ENCODE data around the gene IQSEC1. TPM values are rescaled to one million over a fixed set of nuclear protein-coding genes. Genes with fewer than 3 reads are reported as not detected.

IQSEC1 gene
- total and polyA plus RNA-seq, 9 of the 15 experiments (the other 6 are each of a cell fraction or from before 2014, with no cell fraction given) = 0.56 to 39.0 (median 6.8) TPM

GRCh38 chr3:12940854-12941253, 132.4 kb downstream of the IQSEC1 start:
- H3K9me3 ChIP-seq (replicated peaks; ENCODE audit: control insufficient read depth, insufficient read depth, low read depth, low read length) = no peaks in the 10 kb centered on the region
- peak overlapping the region in 1 of 2 experiments; percentile 50; a peak in 2 of 4 replicates for H3K9ac ChIP-seq (ENCODE audit: insufficient read depth in 1 of 2, low read depth in 2 of 2, low read length in 2 of 2)
- ATAC-seq (no peak), FAIRE-seq (peak; percentile 11), DNase-seq (ENCODE audit: extremely low read depth in 1 of 4, low spot score in 3 of 4) (no peak)
- no peaks in the 10 kb centered on the region for H4K20me1 ChIP-seq (replicated peaks; ENCODE audit: control insufficient read depth, insufficient read depth, low read length)
- H3K36me3 ChIP-seq (ENCODE audit: control insufficient read depth, insufficient read depth, low read length) = peaks cover 57% of the 10 kb centered on the region
- H3K4me3 ChIP-seq = no peak overlapping the region
- H3K4me2 ChIP-seq (ENCODE audit: insufficient read depth, low read length) = no peak overlapping the region
- no peaks in the 10 kb centered on the region for H3K27me3 ChIP-seq (ENCODE audit: control insufficient read depth in 2 of 2, insufficient read depth in 2 of 2, low read length in 2 of 2)
- in situ Hi-C loops (cut with MboI) = no loop called here
- no TSS peak for BruUV-seq (replicated peaks)
- ChIA-PET POLR2A (interaction anchor here (0.9 to 1.4 kb wide), 3 partner anchors 9 to 21 kb away, joined by 4 read pairs; no protein-coding TSS in a partner anchor), CTCF (ENCODE audit: low intra/inter-chr PET ratio) (no interaction called here)
- peaks cover 1 to 51% of the 10 kb centered on the region in 2 experiments; a peak in 4 of 5 replicates for H3K4me1 ChIP-seq (replicated peaks in 1 of 2; ENCODE audit: control insufficient read depth in 2 of 2, insufficient read depth in 2 of 2, low read length in 2 of 2)
- no peaks in the 10 kb centered on the region for H3K9me1 ChIP-seq (ENCODE audit: control insufficient read depth, insufficient read depth, low read length)
- H2AFZ ChIP-seq (ENCODE audit: low read depth, low read length) = no peak overlapping the region
- TF ChIP-seq SP1 (CRISPR knock-in tag; IDR thresholded peaks at IDR 0.05) (no peak), POLR2G (IDR thresholded peaks at IDR 0.05; ENCODE audit: low read depth, low read length) (no peak), NFE2 (IDR thresholded peaks at IDR 0.05; ENCODE audit: low read depth) (no peak), NFRKB (IDR thresholded peaks at IDR 0.05; ENCODE audit: low read depth) (no peak), KDM4B (IDR thresholded peaks at IDR 0.05; ENCODE audit: borderline replicate concordance in 2 of 2, low read depth in 1 of 2) (no peak), NONO (IDR thresholded peaks at IDR 0.05; ENCODE audit: low read depth in 2 of 2, low read length in 1 of 2) (no peak)
- H3K27ac ChIP-seq (ENCODE audit: extremely low read depth, low read depth, low read length) = no peak overlapping the region
- WGBS (ENCODE audit: insufficient coverage, low coverage, missing lambda C conversion rate) = 89% methylated on average over 6 of the region's 6 CpGs
- intact Hi-C loops (cut with micrococcal nuclease) = no loop called here
- H3K79me2 ChIP-seq (ENCODE audit: control insufficient read depth, insufficient read depth, low read length) = peaks cover 19% of the 10 kb centered on the region; the same call in 2 of the 3 replicates
